GM12873 (cell line): ENCODE results near the gene SYP.
A peak's percentile ranks its signal among the peaks of the same experiment; 100 is the strongest.

Source experiments
- TF ChIP-seq, protein P1 (sequence below): IDR thresholded peaks from 2 replicates; pipeline ENCODE4 v1.5.1; 2012; ENCODE audit warnings: low read depth, mild to moderate bottlenecking, moderate library complexity, low read length, control low read depth; ENCODE audit not compliant: insufficient read depth; ENCODE audit errors: missing control alignments

The SYP gene

DNA sequence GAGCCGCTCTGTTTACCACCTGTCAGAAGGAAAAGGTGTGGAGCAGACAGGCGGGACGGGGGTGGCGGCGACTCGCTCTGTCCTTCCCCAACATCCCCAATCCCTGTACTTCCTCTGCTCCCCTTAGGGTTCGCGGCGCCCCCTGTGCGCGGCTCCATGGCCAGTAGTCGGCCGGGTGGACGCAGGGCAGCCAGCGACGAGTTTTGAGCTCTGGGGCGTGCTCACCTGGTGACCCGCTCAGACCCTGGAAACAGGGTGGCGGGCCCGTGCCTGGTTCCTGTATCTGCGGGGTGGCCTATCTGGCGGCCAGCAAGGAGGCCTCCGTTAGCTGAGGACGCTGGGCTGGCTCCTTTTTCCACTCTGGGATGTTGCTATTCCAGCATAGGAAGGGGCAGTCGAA, 42.8 kb downstream of the SYP start:
- TF ChIP-seq, protein P1, sequence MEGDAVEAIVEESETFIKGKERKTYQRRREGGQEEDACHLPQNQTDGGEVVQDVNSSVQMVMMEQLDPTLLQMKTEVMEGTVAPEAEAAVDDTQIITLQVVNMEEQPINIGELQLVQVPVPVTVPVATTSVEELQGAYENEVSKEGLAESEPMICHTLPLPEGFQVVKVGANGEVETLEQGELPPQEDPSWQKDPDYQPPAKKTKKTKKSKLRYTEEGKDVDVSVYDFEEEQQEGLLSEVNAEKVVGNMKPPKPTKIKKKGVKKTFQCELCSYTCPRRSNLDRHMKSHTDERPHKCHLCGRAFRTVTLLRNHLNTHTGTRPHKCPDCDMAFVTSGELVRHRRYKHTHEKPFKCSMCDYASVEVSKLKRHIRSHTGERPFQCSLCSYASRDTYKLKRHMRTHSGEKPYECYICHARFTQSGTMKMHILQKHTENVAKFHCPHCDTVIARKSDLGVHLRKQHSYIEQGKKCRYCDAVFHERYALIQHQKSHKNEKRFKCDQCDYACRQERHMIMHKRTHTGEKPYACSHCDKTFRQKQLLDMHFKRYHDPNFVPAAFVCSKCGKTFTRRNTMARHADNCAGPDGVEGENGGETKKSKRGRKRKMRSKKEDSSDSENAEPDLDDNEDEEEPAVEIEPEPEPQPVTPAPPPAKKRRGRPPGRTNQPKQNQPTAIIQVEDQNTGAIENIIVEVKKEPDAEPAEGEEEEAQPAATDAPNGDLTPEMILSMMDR: no peak

DNA sequence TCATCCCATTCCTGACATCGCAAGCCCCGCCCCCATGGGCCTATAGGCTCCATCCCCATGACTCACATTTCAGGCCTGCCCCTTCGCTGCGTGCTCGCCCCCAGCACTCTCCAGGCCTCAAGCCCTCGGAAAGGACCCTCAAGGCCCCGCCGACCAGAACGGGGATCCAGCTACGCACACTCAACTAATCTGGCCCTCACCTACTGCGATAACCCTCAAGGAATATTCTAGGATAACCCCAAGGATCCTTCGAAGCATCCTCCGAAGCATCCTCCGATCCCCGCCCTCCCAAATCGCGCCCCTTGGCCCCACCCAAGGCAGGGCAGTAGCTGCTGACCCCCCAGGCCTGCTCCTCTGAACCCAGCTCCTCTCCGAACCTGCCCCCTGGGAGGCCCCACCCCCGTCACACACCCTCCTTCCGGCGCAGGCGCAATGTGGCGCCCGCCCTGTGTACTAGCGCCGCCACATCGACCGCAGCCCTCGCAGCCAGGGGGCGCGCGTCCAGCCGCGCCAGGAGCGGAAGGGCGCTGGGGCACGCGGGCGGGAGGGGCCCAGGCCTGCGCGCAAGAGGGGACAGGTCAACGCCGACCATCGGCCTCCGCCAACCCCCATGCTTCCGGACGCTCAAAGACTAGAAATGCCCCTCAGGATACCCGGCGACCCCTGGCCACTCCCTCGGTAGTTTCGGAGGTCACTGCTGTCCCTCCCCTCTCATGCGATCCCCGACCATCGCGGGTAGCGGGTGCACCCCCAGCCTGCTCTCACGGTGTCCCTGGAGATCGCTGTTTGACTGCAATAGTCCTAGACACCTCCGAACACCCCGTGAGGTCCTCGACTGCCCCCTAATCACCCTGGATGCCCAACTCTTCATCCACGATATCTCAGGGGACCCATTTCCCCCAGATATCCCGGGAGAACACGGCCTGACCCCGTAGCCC, 43.8 kb downstream of the SYP start:
- TF ChIP-seq, protein P1: peak; percentile 63

DNA sequence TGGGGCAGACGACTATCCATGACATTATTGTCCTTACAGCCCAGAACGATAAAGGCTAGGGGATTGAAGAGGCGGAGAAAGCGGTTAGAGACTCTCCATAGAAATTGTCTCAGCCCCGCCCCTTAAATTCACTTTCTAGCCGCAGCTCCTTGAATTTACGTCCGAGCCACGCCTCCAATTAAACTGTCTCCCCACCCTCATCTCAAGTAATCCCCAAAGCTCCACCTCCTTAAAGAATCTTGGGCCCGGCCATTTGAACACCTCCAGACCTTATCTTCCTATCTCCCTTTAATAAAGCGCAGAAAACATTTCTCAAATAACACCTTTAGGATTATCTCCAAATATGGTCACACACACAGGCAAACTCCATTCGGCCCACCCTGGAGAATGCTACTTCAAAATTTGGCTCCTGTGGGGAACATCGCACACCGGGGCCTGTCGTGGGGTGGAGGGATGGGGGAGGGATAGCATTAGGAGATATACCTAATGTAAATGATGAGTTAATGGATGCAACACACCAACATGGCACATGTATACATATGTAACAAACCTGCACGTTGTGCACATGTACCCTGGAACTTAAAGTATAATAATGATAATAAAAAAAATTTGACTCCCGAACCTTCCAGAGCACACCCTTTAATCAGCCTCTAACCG, 44.6 kb downstream of the SYP start:
- TF ChIP-seq, protein P1: no peak

DNA sequence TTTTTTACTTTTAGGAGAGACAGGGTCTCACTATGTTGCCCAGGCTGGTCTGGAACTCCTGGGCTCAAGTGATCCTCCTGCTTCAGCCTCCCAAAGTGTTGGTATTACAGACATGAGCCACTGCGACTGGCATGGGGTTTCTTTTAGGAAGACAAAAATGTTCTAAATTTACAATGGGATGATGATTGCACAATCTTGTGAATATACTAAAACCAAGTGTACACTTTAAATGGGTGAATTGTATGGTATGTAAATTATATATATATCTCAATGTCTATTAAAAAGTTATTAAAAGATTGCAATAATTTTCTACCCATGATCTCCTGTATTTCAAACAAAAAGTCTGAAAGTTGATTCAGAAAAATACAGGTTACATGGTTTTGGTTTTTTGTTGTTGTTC, 46.5 kb downstream of the SYP start:
- TF ChIP-seq, protein P1: no peak

DNA sequence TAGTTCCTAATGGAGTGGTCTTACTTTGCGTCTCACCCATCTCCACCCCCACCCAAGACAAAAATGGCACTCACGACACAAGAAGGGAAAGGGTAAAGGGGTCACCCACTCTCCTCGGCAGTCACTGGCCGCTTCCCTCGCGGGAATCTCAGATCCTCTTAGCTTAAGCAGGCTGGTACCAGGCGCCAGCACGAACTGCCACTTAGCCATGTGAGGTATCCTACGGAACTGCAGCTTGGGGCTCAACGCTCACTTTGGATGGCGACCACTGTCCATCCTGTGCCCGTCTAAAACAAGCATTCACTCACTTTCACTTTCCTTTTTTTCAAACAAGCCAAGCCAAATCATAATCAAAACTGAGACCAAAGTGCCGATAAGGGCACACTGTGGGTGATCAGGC, 52.1 kb downstream of the SYP start:
- TF ChIP-seq, protein P1: no peak

DNA sequence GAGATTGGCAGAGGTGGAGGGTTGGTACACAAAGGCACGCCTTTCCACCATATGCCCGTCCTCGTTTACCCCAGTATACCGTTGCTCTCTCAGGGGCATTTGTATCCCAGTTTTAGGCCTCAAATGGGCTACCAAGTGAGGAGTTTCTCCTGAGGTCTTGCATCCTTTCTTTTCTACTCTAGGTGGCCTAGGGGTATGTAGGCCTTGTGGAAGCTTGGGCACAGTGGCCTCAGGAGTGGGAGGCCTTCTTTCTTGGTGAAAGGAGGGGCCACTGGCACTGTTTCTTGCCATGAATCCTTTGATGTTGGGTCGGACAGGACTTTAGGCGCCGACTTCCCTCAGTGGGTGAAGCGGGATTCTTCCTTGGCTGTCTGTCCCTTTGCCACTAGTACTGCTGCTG, 52.7 kb downstream of the SYP start:
- TF ChIP-seq, protein P1: no peak

DNA sequence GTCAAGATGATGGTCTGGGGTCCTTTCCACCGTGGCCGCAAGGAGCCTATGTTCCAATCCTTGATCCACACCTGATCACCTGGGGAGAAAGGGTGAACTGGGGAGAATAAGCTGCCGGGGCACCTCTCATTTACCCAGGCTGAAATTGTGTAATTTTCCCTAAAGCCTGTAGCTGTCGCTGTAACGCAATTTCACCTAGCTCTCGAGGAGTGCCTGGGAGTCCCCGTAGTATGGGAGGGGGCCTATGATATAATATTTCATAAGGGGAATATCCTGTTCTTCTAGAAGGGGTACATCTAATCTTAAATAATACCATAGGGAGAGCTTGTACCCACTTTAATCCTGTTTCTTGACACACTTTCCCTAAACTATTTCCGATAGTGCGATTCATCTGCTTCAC, 57.7 kb downstream of the SYP start:
- TF ChIP-seq, protein P1: peak; percentile 3
